GM10266 (cell line): ENCODE data around the gene CCDC192.

Experiments
- DNase-seq: peaks from one replicate; pipeline ENCODE4 v3.0.0; 2012; ENCODE audit errors: extremely low spot score
- CTCF ChIP-seq: IDR thresholded peaks from 2 replicates; pipeline ENCODE4 v1.5.1; 2012; ENCODE audit warnings: mild to moderate bottlenecking, low read depth; ENCODE audit not compliant: control insufficient read depth, insufficient read depth; ENCODE audit errors: missing control alignments

The CCDC192 gene

GRCh38 chr5:127802477-127802865, 99.3 kb downstream of the CCDC192 start:
- TF ChIP-seq CTCF: no peak
- no peak for DNase-seq

GRCh38 chr5:127804886-127805426, 101.8 kb downstream of the CCDC192 start:
- no peak for TF ChIP-seq CTCF
- no peak for DNase-seq

GRCh38 chr5:127805448-127805847, 102.3 kb downstream of the CCDC192 start:
- TF ChIP-seq CTCF: no peak
- DNase-seq: no peak

GRCh38 chr5:127806776-127807175, 103.6 kb downstream of the CCDC192 start:
- no peak for TF ChIP-seq CTCF
- no peak for DNase-seq

- no peak for DNase-seq
- TF ChIP-seq CTCF: no peak
These were observed 106.3 kb downstream of the CCDC192 start for GRCh38 chr5:127809533-127809932.

- DNase-seq: no peak
- TF ChIP-seq CTCF: no peak
These were observed 106.8 kb downstream of the CCDC192 start for GRCh38 chr5:127810017-127810416.

GRCh38 chr5:127810707-127811490, 107.7 kb downstream of the CCDC192 start:
- TF ChIP-seq CTCF: no peak
- no peak for DNase-seq
